Activated CD8-positive, alpha-beta memory T cell treated with anti-CD3 and anti-CD28 coated beads, Interleukin-2, amount 50 U/mL, for 1 hour (primary cell): Measurements from ENCODE around the gene CSE1L.
"Not testable (repeated sequence)": the region's sequence is repeated elsewhere in the genome, so short reads cannot be mapped to it uniquely, and the experiment has no call there.

ENCODE experiments used
- DNase-seq: peaks from one replicate; pipeline ENCODE4 v3.0.0-alpha.2; 2020; ENCODE audit errors: extremely low read depth

The CSE1L gene

DNA sequence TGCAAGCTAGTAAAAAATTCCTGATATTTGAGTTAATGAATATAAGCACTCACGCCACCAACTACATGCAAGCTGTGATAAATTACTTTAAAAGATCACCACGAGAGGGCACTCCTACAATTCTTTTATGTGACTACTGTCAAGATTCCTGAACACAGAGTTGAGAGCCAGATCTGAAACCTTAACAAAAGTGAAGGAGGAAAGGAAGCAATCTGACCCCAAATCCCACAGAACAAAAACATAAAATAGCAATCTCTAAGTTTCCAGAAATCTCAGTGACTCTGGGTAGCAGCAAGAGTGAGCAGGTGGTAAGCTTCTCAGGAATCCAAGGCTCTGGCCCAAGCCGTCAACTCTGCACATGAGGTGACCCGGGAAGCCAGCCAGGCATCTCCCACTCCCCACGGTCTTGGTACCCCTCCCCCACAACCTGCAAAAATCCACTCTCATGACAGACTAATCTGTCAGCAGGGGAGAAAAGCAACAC, 86.9 kb downstream of the CSE1L start:
- DNase-seq = peak; percentile 10

DNA sequence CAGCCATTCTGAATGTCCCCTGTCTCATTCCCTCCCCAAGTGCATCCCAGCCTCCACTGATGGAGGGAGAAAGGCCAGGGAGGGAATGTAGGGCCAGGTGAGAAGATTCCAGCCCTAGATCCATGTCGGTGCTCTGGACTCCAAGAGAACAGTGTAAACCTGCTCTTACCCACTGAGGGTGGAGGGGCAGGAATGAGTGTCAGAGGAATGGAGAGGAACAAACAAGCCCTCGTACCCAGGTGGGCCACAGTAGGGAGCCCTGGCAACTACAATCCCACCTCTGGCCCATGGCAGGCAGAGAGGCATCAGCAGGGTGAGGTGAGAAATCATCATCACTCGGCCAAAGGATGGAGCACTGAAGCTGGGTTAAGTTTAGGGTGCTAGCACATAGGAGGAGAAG, 87.5 kb downstream of the CSE1L start:
- DNase-seq = no peak

DNA sequence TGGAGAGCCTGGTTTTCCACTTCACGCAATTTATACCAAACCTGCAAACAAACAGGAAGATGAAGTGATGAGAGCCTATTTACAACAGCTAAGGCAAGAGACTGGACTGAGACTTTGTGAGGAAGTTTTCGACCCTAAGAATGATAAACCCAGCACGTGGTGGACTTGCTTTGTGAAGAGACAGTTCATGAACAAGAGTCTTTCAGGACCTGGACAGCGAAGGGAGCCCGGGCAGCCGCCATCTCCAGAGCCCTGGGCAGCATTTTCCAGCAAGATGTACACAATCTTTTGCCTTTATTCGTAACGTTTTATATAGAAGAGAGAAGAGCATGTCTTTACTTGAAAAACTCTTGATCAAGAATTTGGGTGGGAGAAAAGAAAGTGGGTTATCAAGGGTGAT, 88.7 kb downstream of the CSE1L start:
- not testable (repeated sequence) for DNase-seq

DNA sequence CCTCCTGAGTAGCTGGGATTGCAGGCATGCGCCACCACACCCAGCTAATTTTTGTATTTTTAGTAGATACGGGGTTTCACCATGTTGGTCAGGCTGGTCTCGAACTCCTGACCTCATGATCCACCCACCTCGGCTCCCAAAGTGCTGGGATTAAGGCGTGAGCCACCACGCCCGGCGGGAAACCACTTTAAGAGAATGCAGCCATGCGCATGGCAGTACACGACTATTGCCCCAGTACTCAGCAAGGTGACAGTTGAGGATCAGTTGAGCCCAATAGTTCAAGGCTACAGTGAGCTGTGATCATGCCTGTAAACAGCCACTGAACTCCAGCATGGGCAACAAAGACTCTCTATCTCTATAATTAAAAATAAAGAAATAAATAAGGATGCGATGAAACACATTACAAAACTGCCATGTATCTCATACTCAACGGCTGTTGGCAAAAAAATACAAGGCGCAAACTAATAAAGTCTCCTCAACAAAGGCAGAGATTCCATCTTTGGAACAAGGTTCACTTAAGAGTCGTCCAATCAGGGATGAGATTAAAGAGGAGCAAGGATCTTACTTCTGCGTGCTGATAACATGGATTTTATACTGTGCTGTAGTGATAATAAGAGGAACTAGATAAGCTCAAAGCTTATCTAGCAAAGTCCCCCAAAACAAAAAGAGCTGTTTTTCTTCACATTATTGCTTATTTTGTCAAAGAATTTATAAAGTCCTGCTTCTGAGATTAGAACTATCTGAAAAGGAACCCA, 90.9 kb downstream of the CSE1L start:
- no peak for DNase-seq

DNA sequence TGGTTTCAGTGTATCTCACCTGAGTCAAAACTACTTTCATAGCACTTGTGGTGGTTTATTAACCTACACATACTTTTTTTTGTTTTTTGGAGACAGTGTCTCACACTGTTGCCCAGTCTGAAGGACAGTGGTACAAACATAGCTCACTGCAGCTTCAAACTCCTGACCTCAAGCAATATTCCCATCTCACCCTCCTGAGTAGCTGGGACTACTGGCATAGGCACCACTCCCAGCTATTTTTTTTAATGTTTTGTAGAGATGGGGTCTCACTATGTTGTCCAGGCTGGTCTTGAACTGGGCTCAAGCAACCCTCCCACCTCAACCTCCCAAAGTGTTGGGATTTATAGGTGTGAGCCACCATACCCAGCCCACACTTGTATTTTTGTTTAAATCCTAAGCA, 92.3 kb downstream of the CSE1L start:
- no peak for DNase-seq

DNA sequence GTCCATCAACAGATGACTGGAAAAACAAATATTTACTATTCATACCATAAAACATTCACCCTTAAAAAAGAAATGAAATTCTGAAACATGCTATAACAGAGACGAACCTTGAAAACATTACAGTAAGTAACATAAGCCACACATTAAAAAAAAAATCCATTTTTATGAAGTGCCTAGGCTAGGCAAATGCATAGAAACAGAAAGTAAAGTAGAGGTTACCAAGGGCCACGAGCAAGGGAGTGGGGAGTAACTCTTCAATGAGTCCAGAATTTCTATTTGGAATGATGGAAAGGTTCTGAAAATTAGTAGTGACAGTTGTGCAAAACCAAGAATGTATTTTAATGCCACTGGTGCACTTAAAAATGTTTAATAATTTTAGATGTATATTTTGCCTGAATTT, 94.3 kb downstream of the CSE1L start:
- no peak for DNase-seq

DNA sequence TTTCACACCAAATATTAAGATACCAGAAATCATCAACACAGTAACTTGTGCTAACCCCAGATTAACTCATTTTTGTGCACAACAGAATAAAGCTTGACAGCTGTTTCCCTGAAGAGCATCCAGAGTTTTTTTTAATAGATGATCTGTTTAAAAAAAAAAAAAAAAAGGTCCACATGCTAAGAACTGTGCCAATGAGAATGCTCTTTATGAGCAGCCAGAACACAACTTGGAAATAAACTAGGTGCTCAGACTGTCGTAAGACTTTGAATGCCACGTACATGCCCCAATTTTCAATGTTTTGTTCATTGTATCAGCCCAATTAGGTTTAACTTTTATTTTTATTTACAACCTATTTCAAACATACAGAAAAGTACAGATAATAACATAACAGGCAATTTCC, 94.7 kb downstream of the CSE1L start:
- DNase-seq = no peak
